HEK293 (cell line): ENCODE results near the gene SLC8A2.

ENCODE experiments used
- EGR2 ChIP-seq: fragments of 450-650 bp; formaldehyde crosslinking; IDR thresholded peaks from 2 replicates; pipeline ENCODE4 v1.5.1; 2016; ENCODE audit warnings: low read depth, missing biosample characterization, missing genetic modification characterization
- KLF1 ChIP-seq: fragments of 450-650 bp; formaldehyde crosslinking; IDR thresholded peaks from 2 replicates; pipeline ENCODE4 v1.5.1; 2016; ENCODE audit warnings: missing biosample characterization, missing genetic modification characterization
- KLF8 ChIP-seq: fragments of 450-650 bp; formaldehyde crosslinking; IDR thresholded peaks from 2 replicates; pipeline ENCODE4 v1.5.1; 2016; ENCODE audit warnings: missing biosample characterization, missing genetic modification characterization
- KLF9 ChIP-seq: fragments of 450-650 bp; formaldehyde crosslinking; IDR thresholded peaks from 2 replicates; pipeline ENCODE4 v1.5.1; 2016; ENCODE audit warnings: missing biosample characterization, missing genetic modification characterization, low read depth
- SP3 ChIP-seq: fragments of 450-650 bp; formaldehyde crosslinking; IDR thresholded peaks from 2 replicates; pipeline ENCODE4 v1.5.1; 2016; ENCODE audit warnings: missing biosample characterization, missing genetic modification characterization
- SP7 ChIP-seq: fragments of 450-650 bp; formaldehyde crosslinking; IDR thresholded peaks from 2 replicates; pipeline ENCODE4 v1.5.1; 2016; ENCODE audit warnings: missing biosample characterization, missing genetic modification characterization
- WT1 ChIP-seq: fragments of 450-650 bp; formaldehyde crosslinking; IDR thresholded peaks from 2 replicates; pipeline ENCODE4 v1.5.1; 2016; ENCODE audit warnings: missing biosample characterization, missing genetic modification characterization
- ZNF221 ChIP-seq: fragments of 450-650 bp; formaldehyde crosslinking; IDR thresholded peaks from 2 replicates; pipeline ENCODE4 v1.5.1; 2017; ENCODE audit warnings: missing biosample characterization, missing genetic modification characterization, borderline replicate concordance
- ZNF248 ChIP-seq: fragments of 450-650 bp; formaldehyde crosslinking; IDR thresholded peaks from 2 replicates; pipeline ENCODE4 v1.5.1; 2017; ENCODE audit warnings: missing biosample characterization, missing genetic modification characterization
- ZNF350 ChIP-seq: fragments of 450-650 bp; formaldehyde crosslinking; IDR thresholded peaks from 2 replicates; pipeline ENCODE4 v1.5.0; 2017; ENCODE audit warnings: missing biosample characterization, mild to moderate bottlenecking, missing genetic modification characterization
- ZNF391 ChIP-seq: fragments of 450-650 bp; formaldehyde crosslinking; IDR thresholded peaks from 2 replicates; pipeline ENCODE4 v1.5.1; 2016; ENCODE audit warnings: low read depth, missing biosample characterization, missing genetic modification characterization, borderline replicate concordance
- ZNF394 ChIP-seq: fragments of 450-650 bp; formaldehyde crosslinking; IDR thresholded peaks from 2 replicates; pipeline ENCODE4 v1.5.1; 2016; ENCODE audit warnings: missing biosample characterization, missing genetic modification characterization, mild to moderate bottlenecking, moderate library complexity, borderline replicate concordance
- ZNF473 ChIP-seq: fragments of 450-650 bp; formaldehyde crosslinking; IDR thresholded peaks from 2 replicates; pipeline ENCODE4 v1.5.1; 2017; ENCODE audit warnings: missing biosample characterization, missing genetic modification characterization
- ZNF548 ChIP-seq: fragments of 450-650 bp; formaldehyde crosslinking; IDR thresholded peaks from 2 replicates; pipeline ENCODE4 v1.5.1; 2016; ENCODE audit warnings: missing biosample characterization, missing genetic modification characterization
- ZNF626 ChIP-seq: fragments of 450-650 bp; sonication (Bioruptor Pico); formaldehyde crosslinking; IDR thresholded peaks from 2 replicates; pipeline ENCODE4 v1.5.1; 2018; ENCODE audit warnings: missing biosample characterization, missing genetic modification characterization, inconsistent platforms
- ZNF843 ChIP-seq: fragments of 450-650 bp; formaldehyde crosslinking; IDR thresholded peaks from 2 replicates; pipeline ENCODE4 v1.5.1; 2016; ENCODE audit warnings: missing biosample characterization, missing genetic modification characterization
- TF ChIP-seq, protein P1 (sequence below): fragments of 450-650 bp; formaldehyde crosslinking; IDR thresholded peaks from 2 replicates; pipeline ENCODE4 v1.5.1; 2016; ENCODE audit warnings: missing biosample characterization, missing genetic modification characterization
- TF ChIP-seq, protein P2 (sequence below): fragments of 450-650 bp; formaldehyde crosslinking; optimal IDR thresholded peaks from 2 replicates; pipeline ENCODE3; 2016; ENCODE audit warnings: missing biosample characterization, mild to moderate bottlenecking, missing genetic modification characterization
- TF ChIP-seq, protein P3 (sequence below): fragments of 450-650 bp; formaldehyde crosslinking; IDR thresholded peaks from 2 replicates; pipeline ENCODE4 v1.5.1; 2017; ENCODE audit warnings: missing biosample characterization, missing genetic modification characterization
- TF ChIP-seq, protein P4 (sequence below): fragments of 450-650 bp; formaldehyde crosslinking; IDR thresholded peaks from 2 replicates; pipeline ENCODE4 v1.5.1; 2017; ENCODE audit warnings: missing biosample characterization, missing genetic modification characterization
- TF ChIP-seq, protein P5 (sequence below): fragments of 450-650 bp; formaldehyde crosslinking; IDR thresholded peaks from 2 replicates; pipeline ENCODE4 v1.5.1; 2016; ENCODE audit warnings: missing biosample characterization, missing genetic modification characterization

SLC8A2 gene

DNA sequence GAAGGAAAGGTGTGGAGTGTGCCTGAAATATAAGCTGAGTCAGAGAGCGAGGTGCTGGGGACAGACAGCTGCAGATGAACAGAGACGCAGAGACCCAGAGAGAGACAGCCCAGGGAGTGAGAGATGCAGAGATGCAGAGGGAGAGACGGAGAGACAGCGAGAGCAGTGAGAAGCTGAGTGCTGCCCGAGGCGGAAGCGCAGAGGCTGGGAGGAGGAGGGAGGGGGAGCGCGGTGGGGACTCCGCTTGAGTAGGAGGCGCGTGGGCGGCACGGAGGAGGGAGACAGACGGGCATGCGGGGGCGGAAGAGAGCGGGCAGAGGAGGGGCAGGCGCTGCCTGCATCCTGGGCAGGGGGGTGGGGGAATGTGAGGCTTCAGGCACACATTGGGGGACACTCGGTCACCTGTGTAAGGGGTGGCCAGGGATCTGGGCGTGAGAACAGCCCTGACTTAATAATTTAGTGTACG is 25.7 kb downstream of the SLC8A2 start (continued):
- TF ChIP-seq KLF8 (peak; percentile 50; the same call in 1 of the 2 replicates), ZNF843 (tag by site-specific recombination) (no peak), SP3 (peak; percentile 80), ZNF221 (tag by site-specific recombination) (no peak), KLF9 (tag by site-specific recombination) (no peak; the same call in 1 of the 2 replicates), ZNF548 (no peak), WT1 (peak; percentile 37; the same call in 1 of the 2 replicates), ZNF626 (tag by site-specific recombination) (no peak), EGR2 (tag by site-specific recombination) (peak; percentile 99), SP7 (tag by site-specific recombination) (peak; percentile 6; the same call in 1 of the 2 replicates), ZNF394 (tag by site-specific recombination) (peak; percentile 72; the same call in 1 of the 2 replicates), KLF1 (peak; percentile 51; the same call in 1 of the 2 replicates), ZNF473 (tag by site-specific recombination) (no peak), ZNF391 (tag by site-specific recombination) (no peak), ZNF350 (tag by site-specific recombination) (no peak), ZNF248 (tag by site-specific recombination) (no peak)
- TF ChIP-seq, protein P1, sequence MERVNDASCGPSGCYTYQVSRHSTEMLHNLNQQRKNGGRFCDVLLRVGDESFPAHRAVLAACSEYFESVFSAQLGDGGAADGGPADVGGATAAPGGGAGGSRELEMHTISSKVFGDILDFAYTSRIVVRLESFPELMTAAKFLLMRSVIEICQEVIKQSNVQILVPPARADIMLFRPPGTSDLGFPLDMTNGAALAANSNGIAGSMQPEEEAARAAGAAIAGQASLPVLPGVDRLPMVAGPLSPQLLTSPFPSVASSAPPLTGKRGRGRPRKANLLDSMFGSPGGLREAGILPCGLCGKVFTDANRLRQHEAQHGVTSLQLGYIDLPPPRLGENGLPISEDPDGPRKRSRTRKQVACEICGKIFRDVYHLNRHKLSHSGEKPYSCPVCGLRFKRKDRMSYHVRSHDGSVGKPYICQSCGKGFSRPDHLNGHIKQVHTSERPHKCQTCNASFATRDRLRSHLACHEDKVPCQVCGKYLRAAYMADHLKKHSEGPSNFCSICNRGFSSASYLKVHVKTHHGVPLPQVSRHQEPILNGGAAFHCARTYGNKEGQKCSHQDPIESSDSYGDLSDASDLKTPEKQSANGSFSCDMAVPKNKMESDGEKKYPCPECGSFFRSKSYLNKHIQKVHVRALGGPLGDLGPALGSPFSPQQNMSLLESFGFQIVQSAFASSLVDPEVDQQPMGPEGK: peak; percentile 87
- TF ChIP-seq, protein P2, sequence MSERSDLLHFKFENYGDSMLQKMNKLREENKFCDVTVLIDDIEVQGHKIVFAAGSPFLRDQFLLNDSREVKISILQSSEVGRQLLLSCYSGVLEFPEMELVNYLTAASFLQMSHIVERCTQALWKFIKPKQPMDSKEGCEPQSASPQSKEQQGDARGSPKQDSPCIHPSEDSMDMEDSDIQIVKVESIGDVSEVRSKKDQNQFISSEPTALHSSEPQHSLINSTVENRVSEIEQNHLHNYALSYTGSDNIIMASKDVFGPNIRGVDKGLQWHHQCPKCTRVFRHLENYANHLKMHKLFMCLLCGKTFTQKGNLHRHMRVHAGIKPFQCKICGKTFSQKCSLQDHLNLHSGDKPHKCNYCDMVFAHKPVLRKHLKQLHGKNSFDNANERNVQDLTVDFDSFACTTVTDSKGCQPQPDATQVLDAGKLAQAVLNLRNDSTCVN (tag by site-specific recombination): peak; percentile 54
- TF ChIP-seq, protein P3, sequence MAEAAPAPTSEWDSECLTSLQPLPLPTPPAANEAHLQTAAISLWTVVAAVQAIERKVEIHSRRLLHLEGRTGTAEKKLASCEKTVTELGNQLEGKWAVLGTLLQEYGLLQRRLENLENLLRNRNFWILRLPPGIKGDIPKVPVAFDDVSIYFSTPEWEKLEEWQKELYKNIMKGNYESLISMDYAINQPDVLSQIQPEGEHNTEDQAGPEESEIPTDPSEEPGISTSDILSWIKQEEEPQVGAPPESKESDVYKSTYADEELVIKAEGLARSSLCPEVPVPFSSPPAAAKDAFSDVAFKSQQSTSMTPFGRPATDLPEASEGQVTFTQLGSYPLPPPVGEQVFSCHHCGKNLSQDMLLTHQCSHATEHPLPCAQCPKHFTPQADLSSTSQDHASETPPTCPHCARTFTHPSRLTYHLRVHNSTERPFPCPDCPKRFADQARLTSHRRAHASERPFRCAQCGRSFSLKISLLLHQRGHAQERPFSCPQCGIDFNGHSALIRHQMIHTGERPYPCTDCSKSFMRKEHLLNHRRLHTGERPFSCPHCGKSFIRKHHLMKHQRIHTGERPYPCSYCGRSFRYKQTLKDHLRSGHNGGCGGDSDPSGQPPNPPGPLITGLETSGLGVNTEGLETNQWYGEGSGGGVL: peak; percentile 94
- TF ChIP-seq, protein P4, sequence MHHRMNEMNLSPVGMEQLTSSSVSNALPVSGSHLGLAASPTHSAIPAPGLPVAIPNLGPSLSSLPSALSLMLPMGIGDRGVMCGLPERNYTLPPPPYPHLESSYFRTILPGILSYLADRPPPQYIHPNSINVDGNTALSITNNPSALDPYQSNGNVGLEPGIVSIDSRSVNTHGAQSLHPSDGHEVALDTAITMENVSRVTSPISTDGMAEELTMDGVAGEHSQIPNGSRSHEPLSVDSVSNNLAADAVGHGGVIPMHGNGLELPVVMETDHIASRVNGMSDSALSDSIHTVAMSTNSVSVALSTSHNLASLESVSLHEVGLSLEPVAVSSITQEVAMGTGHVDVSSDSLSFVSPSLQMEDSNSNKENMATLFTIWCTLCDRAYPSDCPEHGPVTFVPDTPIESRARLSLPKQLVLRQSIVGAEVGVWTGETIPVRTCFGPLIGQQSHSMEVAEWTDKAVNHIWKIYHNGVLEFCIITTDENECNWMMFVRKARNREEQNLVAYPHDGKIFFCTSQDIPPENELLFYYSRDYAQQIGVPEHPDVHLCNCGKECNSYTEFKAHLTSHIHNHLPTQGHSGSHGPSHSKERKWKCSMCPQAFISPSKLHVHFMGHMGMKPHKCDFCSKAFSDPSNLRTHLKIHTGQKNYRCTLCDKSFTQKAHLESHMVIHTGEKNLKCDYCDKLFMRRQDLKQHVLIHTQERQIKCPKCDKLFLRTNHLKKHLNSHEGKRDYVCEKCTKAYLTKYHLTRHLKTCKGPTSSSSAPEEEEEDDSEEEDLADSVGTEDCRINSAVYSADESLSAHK (tag by site-specific recombination): no peak
- TF ChIP-seq, protein P5, sequence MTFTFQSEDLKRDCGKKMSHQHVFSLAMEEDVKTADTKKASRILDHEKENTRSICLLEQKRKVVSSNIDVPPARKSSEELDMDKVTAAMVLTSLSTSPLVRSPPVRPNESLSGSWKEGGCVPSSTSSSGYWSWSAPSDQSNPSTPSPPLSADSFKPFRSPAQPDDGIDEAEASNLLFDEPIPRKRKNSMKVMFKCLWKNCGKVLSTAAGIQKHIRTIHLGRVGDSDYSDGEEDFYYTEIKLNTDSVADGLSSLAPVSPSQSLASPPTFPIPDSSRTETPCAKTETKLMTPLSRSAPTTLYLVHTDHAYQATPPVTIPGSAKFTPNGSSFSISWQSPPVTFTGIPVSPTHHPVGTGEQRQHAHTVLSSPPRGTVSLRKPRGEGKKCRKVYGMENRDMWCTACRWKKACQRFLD (tag by site-specific recombination): no peak
